HG02885 (cell line): ENCODE data around the gene RETN.
A peak's percentile ranks its signal among the peaks of the same experiment; 100 is the strongest.

Source experiments
- ATAC-seq: cut with Tn5 transposase; IDR thresholded peaks from one replicate; pipeline ENCODE4 v1.9.1; 2021; ENCODE audit warnings: mild to moderate bottlenecking; ENCODE audit not compliant: unreplicated experiment, poor library complexity

Gene RETN

GRCh38 chr19:7703332-7703731, 34.5 kb downstream of the RETN start:
- no peak for ATAC-seq

DNA sequence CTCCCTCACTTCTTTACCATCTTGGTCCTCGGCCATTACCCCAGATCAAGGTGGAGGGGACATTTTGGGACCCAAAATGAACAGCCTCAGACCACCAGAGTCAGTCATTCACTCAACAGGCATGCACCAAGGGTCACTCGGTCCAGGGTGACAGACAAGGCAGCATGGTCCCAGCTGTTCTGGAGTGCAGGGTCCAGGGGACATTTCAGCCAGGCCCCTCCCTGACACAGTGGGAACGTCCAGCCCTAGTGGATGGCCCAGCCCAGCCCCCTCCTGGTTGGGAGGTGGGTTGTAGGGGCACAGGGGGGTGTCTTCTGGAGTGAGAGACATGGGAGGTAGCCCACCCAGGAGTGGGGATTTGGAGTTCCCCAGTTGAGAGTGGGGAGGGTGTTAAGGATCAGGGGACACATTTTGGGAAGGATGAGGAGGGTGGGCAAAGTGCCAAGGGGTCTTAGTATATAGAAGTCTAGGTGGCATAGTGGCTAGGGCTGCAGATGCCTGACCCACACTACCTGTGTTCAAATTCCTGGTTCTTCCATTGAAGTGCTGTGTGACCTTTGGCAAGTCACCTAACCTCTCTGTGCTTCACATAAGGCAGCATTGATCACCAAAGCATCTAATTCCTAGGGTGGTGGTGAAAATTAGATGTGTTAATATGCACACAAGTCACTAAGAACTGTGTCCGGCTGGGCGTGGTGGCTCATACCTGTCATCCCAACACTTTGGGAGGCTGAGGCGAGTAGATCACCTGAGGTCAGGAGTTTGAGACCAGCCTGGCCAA, 35.6 kb downstream of the RETN start:
- no peak for ATAC-seq

- ATAC-seq: peak; percentile 57
Observed at GRCh38 chr19:7705387-7706187, 36.7 kb downstream of the RETN start.

DNA sequence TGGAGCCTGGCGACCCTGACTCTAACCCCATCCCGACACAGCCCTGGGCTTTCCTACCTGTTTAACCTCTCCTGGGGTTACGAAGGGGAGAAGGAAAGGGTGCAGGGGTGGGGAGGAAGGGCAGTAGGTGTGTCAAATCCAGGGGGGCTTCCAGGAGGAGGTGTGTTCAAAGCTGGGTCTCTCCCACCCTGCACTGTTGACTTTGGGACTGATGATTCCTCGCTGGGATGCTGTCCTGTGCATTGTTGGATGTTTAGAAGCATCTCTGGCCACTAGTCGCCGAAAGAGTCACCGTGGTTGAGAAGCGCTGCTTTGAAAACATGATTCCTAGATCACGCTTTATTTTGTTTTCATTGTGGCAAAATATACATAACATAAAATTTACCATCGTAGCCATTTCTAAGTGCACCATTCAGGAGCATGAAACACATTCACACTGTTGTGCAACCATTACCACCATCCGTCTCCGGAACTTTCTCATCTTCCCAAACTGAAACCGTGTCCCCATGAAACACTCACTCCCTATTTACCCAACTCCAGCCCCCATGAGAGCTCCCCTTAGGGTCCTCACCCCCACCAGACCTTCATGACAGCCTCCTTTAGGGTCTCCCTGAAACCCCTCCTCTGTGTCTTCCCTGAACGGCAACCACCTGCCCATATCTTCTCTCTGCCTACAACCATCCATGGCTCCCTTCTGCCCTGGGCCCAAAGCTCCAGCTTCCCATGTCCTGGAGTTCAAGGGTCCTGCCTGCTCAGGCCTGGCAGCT, 37.5 kb downstream of the RETN start:
- ATAC-seq: no peak

GRCh38 chr19:7706955-7707456, 38.2 kb downstream of the RETN start:
- ATAC-seq: no peak

- no peak for ATAC-seq
Observed at GRCh38 chr19:7709932-7710460, 41.1 kb downstream of the RETN start.

DNA sequence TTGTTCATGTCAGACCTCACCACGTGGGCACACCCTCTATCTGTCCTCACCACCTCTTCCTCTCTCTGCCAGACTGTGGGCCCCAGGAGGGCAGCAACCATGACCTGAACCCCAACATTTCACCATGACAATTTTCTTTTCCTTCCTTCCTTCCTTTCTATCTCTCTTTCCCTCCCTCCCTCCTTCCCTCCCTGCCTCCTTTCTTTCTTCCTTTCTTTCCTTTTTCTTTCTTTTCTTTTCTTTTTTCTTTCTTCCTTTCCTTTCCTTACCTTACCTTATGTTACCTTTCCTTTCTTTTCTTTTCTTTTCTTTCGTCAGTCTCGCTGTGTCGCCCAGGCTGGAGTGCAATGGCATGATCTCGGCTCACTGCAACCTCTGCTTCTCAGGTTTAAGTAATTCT, 41.8 kb downstream of the RETN start:
- ATAC-seq: no peak

GRCh38 chr19:7715671-7716070, 46.8 kb downstream of the RETN start:
- no peak for ATAC-seq

GRCh38 chr19:7716762-7717161, 47.9 kb downstream of the RETN start:
- no peak for ATAC-seq

DNA sequence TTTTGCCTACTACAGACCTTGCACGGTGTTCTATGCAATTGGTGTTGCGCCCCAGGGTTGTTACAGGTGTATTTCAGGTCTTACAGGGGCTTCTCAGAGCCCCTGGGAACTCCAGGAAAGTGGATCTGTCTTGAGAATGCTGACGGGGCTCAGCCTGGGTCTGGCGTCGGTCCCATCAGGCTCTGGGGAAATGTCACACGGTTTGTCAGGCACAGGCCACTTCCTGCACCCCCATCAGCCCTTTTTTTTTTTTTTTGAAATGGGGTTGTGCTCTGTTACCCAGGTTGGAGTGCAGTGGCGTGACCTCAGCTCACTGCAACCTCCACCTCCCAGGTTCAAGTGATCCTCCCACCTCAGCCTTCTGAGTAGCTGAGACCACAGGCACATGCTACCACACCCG, 49.8 kb downstream of the RETN start:
- no peak for ATAC-seq
